H1 (cell line): ENCODE measurements around the gene MED13. TPM values are rescaled to one million over a fixed set of nuclear protein-coding genes. Genes with fewer than 3 reads are reported as not detected.

Experiments used
- CTCF ChIA-PET: fragments of 300-600 bp; sonication (Branson Sonifier 250); formaldehyde crosslinking; loops from one replicate; lab custom pipeline; 2021; ENCODE audit not compliant: partially characterized antibody; lab: Charles Lee
- POLR2A ChIA-PET: fragments of 300-600 bp; sonication (Branson Sonifier 250); formaldehyde crosslinking; loops from one replicate; lab custom pipeline; 2021; ENCODE audit warnings: inconsistent platforms; ENCODE audit not compliant: partially characterized antibody; lab: Charles Lee
- DNase-seq, 2 experiments: peaks; one replicate each; pipeline versions ENCODE4 v3.0.0 to v3.0.0-alpha.2; 2010 to 2022; ENCODE audit warnings: low spot score in 2 of 2, low read depth in 1 of 2, mixed read lengths in 1 of 2
- FAIRE-seq: peaks from 2 replicates; lab custom pipeline; 2011; peaks lifted over from hg19 to GRCh38; lab: Jason Lieb, UNC
- H2AFZ ChIP-seq: 2 replicates; pipeline ENCODE4 v1.8.1; 2012; ENCODE audit warnings: low read length, inconsistent platforms
- H2AK5ac ChIP-seq: 2 replicates; pipeline ENCODE4 v1.6.1; 2013; ENCODE audit warnings: low read depth, low read length
- H2BK120ac ChIP-seq: replicated peaks from 2 replicates; pipeline ENCODE3; 2013; ENCODE audit warnings: low read depth, low read length, inconsistent platforms
- H2BK12ac ChIP-seq: 2 replicates; pipeline ENCODE4 v1.6.1; 2013; ENCODE audit warnings: low read depth, low read length
- H2BK15ac ChIP-seq: 2 replicates; pipeline ENCODE4 v1.6.1; 2013; ENCODE audit warnings: low read length
- H2BK20ac ChIP-seq: 2 replicates; pipeline ENCODE4 v1.6.1; 2013; ENCODE audit warnings: low read length
- H2BK5ac ChIP-seq: 2 replicates; pipeline ENCODE4 v1.6.1; 2013; ENCODE audit warnings: low read depth, low read length
- H3K14ac ChIP-seq: 2 replicates; pipeline ENCODE4 v1.6.1; 2013; ENCODE audit warnings: inconsistent platforms; ENCODE audit not compliant: insufficient read length
- H3K18ac ChIP-seq: 2 replicates; pipeline ENCODE4 v1.6.1; 2013; ENCODE audit warnings: low read length; ENCODE audit errors: extremely low read depth
- H3K23ac ChIP-seq: 2 replicates; pipeline ENCODE4 v1.6.1; 2013; ENCODE audit warnings: inconsistent platforms; ENCODE audit not compliant: insufficient read length
- H3K23me2 ChIP-seq: 2 replicates; pipeline ENCODE4 v1.6.1; 2013; ENCODE audit warnings: low read depth, low read length
- H3K27ac ChIP-seq: 2 replicates; pipeline ENCODE4 v1.6.1; 2011; ENCODE audit warnings: low read depth, low read length, inconsistent platforms
- H3K27me3 ChIP-seq, 4 experiments: replicated peaks in 1 of 4; 1 replicate in 1 of 4; 2 replicates in 3 of 4; pipeline versions ENCODE4 v1.6.1 to v1.8.1; 2011 to 2013; ENCODE audit warnings: low read length in 3 of 4, mild to moderate bottlenecking in 3 of 4, inconsistent platforms in 2 of 4, mixed read lengths in 2 of 4, moderate library complexity in 1 of 4; ENCODE audit not compliant: control insufficient read depth in 3 of 4, insufficient read depth in 3 of 4; ENCODE audit errors: extremely low read depth in 1 of 4
- H3K36me3 ChIP-seq, 4 experiments: 2 replicates each; pipeline versions ENCODE4 v1.6.1 to v1.8.1; 2011 to 2013; ENCODE audit warnings: mild to moderate bottlenecking in 4 of 4, low read length in 3 of 4, moderate library complexity in 2 of 4, control low read depth in 1 of 4, inconsistent platforms in 1 of 4; ENCODE audit not compliant: insufficient read depth in 4 of 4, control insufficient read depth in 2 of 4
- H3K4ac ChIP-seq: replicated peaks from 2 replicates; pipeline ENCODE3; 2013; ENCODE audit warnings: low read length, low read depth, mixed read lengths, inconsistent platforms; ENCODE audit not compliant: insufficient read length
- H3K4me1 ChIP-seq, 4 experiments: replicated peaks in 1 of 4; 1 replicate in 1 of 4; 2 replicates in 3 of 4; pipeline versions ENCODE4 v1.6.1 to v1.8.1; 2011 to 2013; ENCODE audit warnings: low read length in 3 of 4, inconsistent platforms in 2 of 4, mixed read lengths in 1 of 4; ENCODE audit not compliant: insufficient read depth in 4 of 4, control insufficient read depth in 3 of 4
- H3K4me2 ChIP-seq, 2 experiments: 2 replicates each; pipeline versions ENCODE4 v1.6.1 to v1.8.1; 2011 to 2013; ENCODE audit warnings: low read depth in 2 of 2, low read length in 2 of 2, control low read depth in 1 of 2, inconsistent platforms in 1 of 2, mild to moderate bottlenecking in 1 of 2; ENCODE audit not compliant: insufficient read depth in 1 of 2
- H3K4me3 ChIP-seq, 4 experiments: fragments of 200-600, 300-600 bp in 1 of 4; sonication (generic), shearing (Covaris generic), sonication (Bioruptor Twin) in 1 of 4; 2 replicates each; pipeline versions ENCODE4 v1.5.1 to v1.8.1; 2011 to 2016; ENCODE audit warnings: low read length in 4 of 4, low read depth in 3 of 4, control low read depth in 2 of 4, inconsistent platforms in 2 of 4, mild to moderate bottlenecking in 2 of 4, mixed read lengths in 1 of 4, moderate library complexity in 1 of 4; ENCODE audit not compliant: insufficient read depth in 2 of 4; ENCODE audit errors: extremely low read depth in 1 of 4
- H3K56ac ChIP-seq: replicated peaks from 2 replicates; pipeline ENCODE3; 2013; ENCODE audit warnings: low read depth, mild to moderate bottlenecking, mixed read lengths, low read length, inconsistent platforms; ENCODE audit not compliant: insufficient read length
- H3K79me1 ChIP-seq: 2 replicates; pipeline ENCODE4 v1.6.1; 2013; ENCODE audit warnings: low read depth, low read length, control low read depth
- H3K79me2 ChIP-seq, 2 experiments: 2 replicates each; pipeline versions ENCODE4 v1.6.1 to v1.8.1; 2012 to 2013; ENCODE audit warnings: low read length in 2 of 2, mild to moderate bottlenecking in 2 of 2, inconsistent platforms in 1 of 2; ENCODE audit not compliant: insufficient read depth in 2 of 2, control insufficient read depth in 1 of 2
- H3K9ac ChIP-seq, 4 experiments: replicated peaks in 1 of 4; 1 replicate in 1 of 4; 2 replicates in 3 of 4; pipeline versions ENCODE4 v1.6.1 to v1.8.1; 2011 to 2013; ENCODE audit warnings: low read depth in 3 of 4, low read length in 3 of 4, control low read depth in 2 of 4, mild to moderate bottlenecking in 2 of 4, moderate library complexity in 2 of 4, inconsistent platforms in 1 of 4; ENCODE audit errors: extremely low read depth in 1 of 4
- H3K9me3 ChIP-seq, 2 experiments: 2 replicates each; pipeline versions ENCODE4 v1.6.1 to v1.8.1; 2012 to 2013; ENCODE audit warnings: mild to moderate bottlenecking in 2 of 2, moderate library complexity in 2 of 2, control low read depth in 1 of 2, inconsistent platforms in 1 of 2, low read depth in 1 of 2, low read length in 1 of 2, mixed read lengths in 1 of 2; ENCODE audit not compliant: insufficient read depth in 2 of 2
- H4K20me1 ChIP-seq, 2 experiments: replicated peaks in 1 of 2; 2 replicates each; pipeline versions ENCODE3 to v1.8.1; 2011 to 2013; ENCODE audit warnings: inconsistent platforms in 2 of 2, low read length in 2 of 2, mild to moderate bottlenecking in 1 of 2; ENCODE audit not compliant: insufficient read depth in 2 of 2, control insufficient read depth in 1 of 2
- H4K5ac ChIP-seq: 2 replicates; pipeline ENCODE4 v1.6.1; 2013; ENCODE audit warnings: low read length, low read depth, mixed read lengths, inconsistent platforms; ENCODE audit not compliant: insufficient read length
- H4K8ac ChIP-seq: 2 replicates; pipeline ENCODE4 v1.8.0; 2013; ENCODE audit warnings: mild to moderate bottlenecking, moderate library complexity, low read length, inconsistent platforms; ENCODE audit not compliant: insufficient read depth; ENCODE audit errors: extremely low read depth
- H4K91ac ChIP-seq: replicated peaks from 2 replicates; pipeline ENCODE3; 2013; ENCODE audit warnings: low read length, mixed read lengths, inconsistent platforms; ENCODE audit not compliant: insufficient read length
- BRCA1 ChIP-seq: IDR thresholded peaks from 2 replicates; pipeline ENCODE4 v1.6.1; 2012; ENCODE audit warnings: low read depth, low read length, improper control_type of control experiment
- EZH2 ChIP-seq: fragments of 200-600 bp; sonication (generic); IDR thresholded peaks from 2 replicates; pipeline ENCODE4 v1.7.1; 2012; ENCODE audit warnings: low read depth, mild to moderate bottlenecking, moderate library complexity, low read length, inconsistent platforms; ENCODE audit not compliant: severe bottlenecking
- HDAC2 ChIP-seq, 2 experiments: fragments of 300-600 bp in 1 of 2; sonication (generic) in 1 of 2; IDR thresholded peaks; 2 replicates each; pipeline ENCODE4 v1.6.1; 2011 to 2012; ENCODE audit warnings: low read depth in 2 of 2, low read length in 2 of 2, mild to moderate bottlenecking in 2 of 2, moderate library complexity in 2 of 2, borderline replicate concordance in 1 of 2, inconsistent platforms in 1 of 2
- NANOG ChIP-seq: IDR thresholded peaks from 2 replicates; pipeline ENCODE4 v1.6.1; 2011; ENCODE audit warnings: low read length, low read depth, mild to moderate bottlenecking, inconsistent platforms; ENCODE audit not compliant: insufficient read depth, poor library complexity, severe bottlenecking
- NRF1 ChIP-seq: IDR thresholded peaks from 2 replicates; pipeline ENCODE4 v1.6.1; 2011; ENCODE audit warnings: mild to moderate bottlenecking, low read depth, low read length, improper control_type of control experiment
- RXRA ChIP-seq: IDR thresholded peaks from 2 replicates; pipeline ENCODE4 v1.6.1; 2011; ENCODE audit warnings: low read depth, mild to moderate bottlenecking, low read length, moderate library complexity; ENCODE audit not compliant: insufficient read depth
- SAP30 ChIP-seq: fragments of 300-600 bp; sonication (generic); IDR thresholded peaks from 2 replicates; pipeline ENCODE4 v1.7.1; 2012; ENCODE audit warnings: low read length, moderate library complexity, mild to moderate bottlenecking, inconsistent platforms; ENCODE audit not compliant: insufficient read depth, insufficient replicate concordance
- SIN3A ChIP-seq, 2 experiments: IDR thresholded peaks in 1 of 2; conservative IDR thresholded peaks in 1 of 2; 2 replicates each; pipeline ENCODE4 v1.6.1; 2011 to 2012; ENCODE audit warnings: low read length in 2 of 2, improper control_type of control experiment in 1 of 2, low read depth in 1 of 2, mild to moderate bottlenecking in 1 of 2
- TAF1 ChIP-seq: IDR thresholded peaks from 2 replicates; pipeline ENCODE4 v1.6.1; 2011; ENCODE audit warnings: mild to moderate bottlenecking, low read depth, low read length
- WGBS, 2 experiments: shearing (Covaris generic) in 1 of 2; methylation state at CpG; one replicate each; pipeline versions ENCODE4 v1.1.6 to v1.1.7; 2013 to 2015; ENCODE audit warnings: low lambda C conversion rate in 2 of 2, mixed read lengths in 2 of 2, inconsistent platforms in 1 of 2, low coverage in 1 of 2, missing lambda C conversion rate in 1 of 2; ENCODE audit not compliant: insufficient replicate concordance in 2 of 2, insufficient coverage in 1 of 2, insufficient read length in 1 of 2; ENCODE audit errors: extremely low coverage in 1 of 2, missing lambda C conversion rate in 1 of 2; 5-methylcytosine and 5-hydroxymethylcytosine counted together
- polyA plus RNA-seq, 7 experiments: library from polyadenylated mRNA; depleted of rRNA in 3 of 7; stranded (reverse) in 5 of 7; unstranded in 2 of 7; fragments of >200 nt in 5 of 7; fragments of 200-250 nt in 2 of 7; gene quantifications; 1 replicate in 5 of 7; 2 replicates in 1 of 7; 4 replicates in 1 of 7; pipeline versions ENCODE4 v1.2.1 to v1.2.3, GENCODE V29; 2011 to 2013; ENCODE audit warnings: missing spikeins in 2 of 7, mixed read lengths in 2 of 7
- total RNA-seq: library from RNA; stranded (reverse); fragmentation: NEBNext Ultra II Directional; extraction: Animal tissue kit (Norgen Biotek cat#: 25700); gene quantifications from 2 replicates; pipeline ENCODE4 v1.2.1, GENCODE V29; 2021
- TF ChIP-seq, protein P1 (sequence below): IDR thresholded peaks from 2 replicates; pipeline ENCODE4 v1.6.1; 2011; ENCODE audit warnings: low read length, improper control_type of control experiment

MED13 gene
- total and polyA plus RNA-seq, 2 of the 8 experiments (the other 6 are each of a cell fraction or from before 2014, with no cell fraction given): 11.3 to 44.8 TPM

- Histone ChIP-seq H2BK12ac (no peak overlapping the region), H3K79me2 (peaks cover 0 to 43% of the 10 kb centered on the region in 2 experiments; a peak in 2 of 4 replicates), H4K20me1 (no peaks in the 10 kb centered on the region), H3K14ac (no peak overlapping the region), H2BK5ac (no peak overlapping the region), H2BK120ac (no peak overlapping the region), H3K4me1 (no peaks in the 10 kb centered on the region), H3K4me3 (no peak overlapping the region), H3K23ac (no peak overlapping the region), H3K27ac (no peak overlapping the region), H3K9me3 (no peaks in the 10 kb centered on the region), H2AK5ac (no peak overlapping the region), H3K9ac (no peak overlapping the region), H3K56ac (no peak overlapping the region), H3K27me3 (no peaks in the 10 kb centered on the region), H3K4ac (no peak overlapping the region), H4K91ac (no peak overlapping the region), H4K8ac (no peak overlapping the region), H3K36me3 (peaks cover 2 to 28% (median 6%) of the 10 kb centered on the region in 4 experiments; a peak in 5 of 8 replicates), H3K79me1 (no peaks in the 10 kb centered on the region; the same call in 1 of the 2 replicates), H2BK20ac (no peak overlapping the region), H2AFZ (no peak overlapping the region), H3K23me2 (no peaks in the 10 kb centered on the region), H4K5ac (no peak overlapping the region), H2BK15ac (no peak overlapping the region), H3K18ac (no peak overlapping the region), H3K4me2 (no peak overlapping the region)
- no peak for DNase-seq
- WGBS, 2 experiments: 86% methylated on average over 4 of the region's 4 CpGs; no CpG with 5 or more reads in 1 of the 2 experiments
- no peak for FAIRE-seq
- ChIA-PET POLR2A (no interaction called here), CTCF (interaction anchor here (1.4 kb wide), 1 partner anchor 112 kb away, joined by 4 read pairs; no protein-coding TSS in a partner anchor)
- TF ChIP-seq NRF1 (no peak), EZH2 (no peak), SIN3A (conservative IDR thresholded peaks at IDR 0.05 in 1 of 2, IDR thresholded peaks at IDR 0.05 in 1 of 2; ENCODE audit: low read depth in 1 of 2, low read length in 2 of 2) (no peak), NANOG (no peak), TAF1 (no peak), RXRA (no peak), SAP30 (no peak), HDAC2 (IDR thresholded peaks at IDR 0.05; ENCODE audit: borderline replicate concordance in 1 of 2, low read depth in 2 of 2, low read length in 2 of 2) (no peak), BRCA1 (no peak)
- TF ChIP-seq, protein P1, sequence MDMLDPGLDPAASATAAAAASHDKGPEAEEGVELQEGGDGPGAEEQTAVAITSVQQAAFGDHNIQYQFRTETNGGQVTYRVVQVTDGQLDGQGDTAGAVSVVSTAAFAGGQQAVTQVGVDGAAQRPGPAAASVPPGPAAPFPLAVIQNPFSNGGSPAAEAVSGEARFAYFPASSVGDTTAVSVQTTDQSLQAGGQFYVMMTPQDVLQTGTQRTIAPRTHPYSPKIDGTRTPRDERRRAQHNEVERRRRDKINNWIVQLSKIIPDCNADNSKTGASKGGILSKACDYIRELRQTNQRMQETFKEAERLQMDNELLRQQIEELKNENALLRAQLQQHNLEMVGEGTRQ: no peak
These were observed 68.0 kb downstream of the MED13 start for GRCh38 chr17:61996916-61997605.
